Panc1 (cell line): ENCODE data around the gene ZDHHC11.

Source experiments
- CTCF ChIP-seq: fragments of 450-650 bp; IDR thresholded peaks from 2 replicates; pipeline ENCODE4 v1.5.1; 2017; ENCODE audit warnings: mild to moderate bottlenecking
- POLR2AphosphoS5 ChIP-seq: IDR thresholded peaks from 2 replicates; pipeline ENCODE4 v1.6.1; 2012; ENCODE audit warnings: mild to moderate bottlenecking, low read depth, low read length, moderate library complexity
- SIN3A ChIP-seq: IDR thresholded peaks from 2 replicates; pipeline ENCODE4 v1.6.1; 2012; ENCODE audit warnings: low read depth, mild to moderate bottlenecking, low read length, moderate library complexity, borderline replicate concordance; ENCODE audit not compliant: insufficient read depth

DNA sequence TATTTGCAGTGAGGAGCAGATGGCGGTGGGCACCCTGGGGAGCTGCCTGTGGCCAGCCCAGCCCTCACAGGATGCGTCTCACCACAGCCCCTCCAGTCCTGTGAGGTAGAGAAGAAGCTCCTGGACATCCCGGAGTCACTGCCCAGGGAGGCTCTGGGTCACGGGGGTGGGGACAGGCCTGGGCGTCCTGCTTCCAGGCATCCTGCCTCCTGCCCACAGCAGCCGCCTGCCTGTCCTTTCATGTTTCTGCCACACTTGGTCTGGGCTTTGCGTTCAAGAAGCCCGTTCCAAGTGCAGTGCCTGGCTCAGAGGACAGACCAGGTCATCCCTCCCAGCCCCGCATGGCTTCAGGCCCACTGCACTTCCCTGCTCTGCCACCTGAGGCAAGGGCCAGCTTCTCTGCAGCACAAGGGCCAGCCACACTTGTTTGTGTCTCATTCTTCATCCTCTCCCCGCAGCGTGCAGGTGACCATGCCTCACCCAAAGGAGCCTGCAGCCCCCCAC, 104.5 kb downstream of the ZDHHC11 start:
- TF ChIP-seq CTCF (no peak), POLR2AphosphoS5 (no peak), SIN3A (no peak)
